VCaP (cell line): Measurements from ENCODE around the gene IFNG-AS1.

Source experiments
- H3K27ac ChIP-seq: fragments of 450-650 bp; 2 replicates; pipeline ENCODE4 v1.5.1; 2017
- TF ChIP-seq, protein P1 (sequence below): fragments of 450-650 bp; conservative IDR thresholded peaks from 2 replicates; pipeline ENCODE4 v1.5.1; 2017; ENCODE audit warnings: mild to moderate bottlenecking, moderate library complexity

IFNG-AS1 gene

DNA sequence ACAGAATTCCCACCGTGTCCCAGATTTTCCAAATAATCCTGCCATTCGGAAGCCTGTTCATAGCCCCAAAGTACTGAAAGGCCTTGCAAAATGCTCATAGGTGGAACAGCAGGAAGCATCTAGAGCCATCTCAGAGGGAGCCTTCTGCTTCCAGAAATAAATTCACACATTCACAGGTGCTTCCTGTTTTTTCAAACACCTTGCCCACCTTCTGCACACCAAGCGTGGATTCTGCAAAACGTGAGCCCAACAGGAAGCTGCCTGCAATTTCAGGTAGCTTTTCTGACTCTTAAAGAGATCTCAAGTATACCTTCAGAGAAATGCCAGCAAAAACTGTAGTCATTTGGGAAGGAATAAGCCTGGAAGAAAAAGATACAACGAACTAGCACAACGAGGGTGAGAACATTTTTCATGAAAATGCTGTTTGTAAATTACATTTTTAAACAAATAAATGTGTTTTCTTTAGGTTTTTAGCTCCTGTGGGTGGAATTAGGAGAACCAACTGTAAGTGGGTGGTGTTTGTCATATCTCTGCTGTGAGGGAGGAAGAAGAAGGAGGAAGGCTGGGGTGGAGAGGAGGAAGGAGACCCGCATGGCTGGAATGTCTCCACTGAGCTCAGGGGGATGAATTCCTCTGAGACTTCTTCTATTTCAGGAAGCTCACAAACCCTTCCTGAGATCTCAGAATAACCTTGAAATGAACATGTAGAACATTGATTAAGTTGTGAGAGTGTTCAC lies at the start of gene IFNG-AS1:
IFNG-AS1 (plus strand) TSS at position 264 of the 737 bp plus-strand sequence.
- H3K27ac ChIP-seq, result peak within 1 kb of the TSS; percentile 52
- TF ChIP-seq, protein P1, sequence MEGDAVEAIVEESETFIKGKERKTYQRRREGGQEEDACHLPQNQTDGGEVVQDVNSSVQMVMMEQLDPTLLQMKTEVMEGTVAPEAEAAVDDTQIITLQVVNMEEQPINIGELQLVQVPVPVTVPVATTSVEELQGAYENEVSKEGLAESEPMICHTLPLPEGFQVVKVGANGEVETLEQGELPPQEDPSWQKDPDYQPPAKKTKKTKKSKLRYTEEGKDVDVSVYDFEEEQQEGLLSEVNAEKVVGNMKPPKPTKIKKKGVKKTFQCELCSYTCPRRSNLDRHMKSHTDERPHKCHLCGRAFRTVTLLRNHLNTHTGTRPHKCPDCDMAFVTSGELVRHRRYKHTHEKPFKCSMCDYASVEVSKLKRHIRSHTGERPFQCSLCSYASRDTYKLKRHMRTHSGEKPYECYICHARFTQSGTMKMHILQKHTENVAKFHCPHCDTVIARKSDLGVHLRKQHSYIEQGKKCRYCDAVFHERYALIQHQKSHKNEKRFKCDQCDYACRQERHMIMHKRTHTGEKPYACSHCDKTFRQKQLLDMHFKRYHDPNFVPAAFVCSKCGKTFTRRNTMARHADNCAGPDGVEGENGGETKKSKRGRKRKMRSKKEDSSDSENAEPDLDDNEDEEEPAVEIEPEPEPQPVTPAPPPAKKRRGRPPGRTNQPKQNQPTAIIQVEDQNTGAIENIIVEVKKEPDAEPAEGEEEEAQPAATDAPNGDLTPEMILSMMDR, result no peak

DNA sequence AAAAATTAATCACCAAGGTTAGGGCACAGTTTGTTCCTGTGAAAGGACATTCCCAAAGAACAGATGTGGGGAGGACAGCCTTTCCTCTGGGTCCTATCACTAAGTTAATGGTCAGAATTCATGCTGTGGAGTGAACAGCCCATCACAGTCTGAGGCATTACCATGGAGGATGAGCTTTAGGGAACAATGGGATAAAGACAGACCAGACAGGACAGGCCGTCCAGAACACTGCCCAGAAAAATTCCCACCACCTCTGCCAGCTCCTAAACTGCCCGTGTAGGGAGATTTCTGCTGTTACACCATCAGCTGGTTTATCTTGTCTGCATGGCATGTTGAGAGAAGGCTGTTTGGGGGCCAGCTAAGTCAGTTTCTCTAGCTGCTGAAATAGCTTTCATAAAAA lies 49.6 kb upstream of the IFNG-AS1 start:
- H3K27ac ChIP-seq, result no peak overlapping the region
- TF ChIP-seq, protein P1, result no peak

DNA sequence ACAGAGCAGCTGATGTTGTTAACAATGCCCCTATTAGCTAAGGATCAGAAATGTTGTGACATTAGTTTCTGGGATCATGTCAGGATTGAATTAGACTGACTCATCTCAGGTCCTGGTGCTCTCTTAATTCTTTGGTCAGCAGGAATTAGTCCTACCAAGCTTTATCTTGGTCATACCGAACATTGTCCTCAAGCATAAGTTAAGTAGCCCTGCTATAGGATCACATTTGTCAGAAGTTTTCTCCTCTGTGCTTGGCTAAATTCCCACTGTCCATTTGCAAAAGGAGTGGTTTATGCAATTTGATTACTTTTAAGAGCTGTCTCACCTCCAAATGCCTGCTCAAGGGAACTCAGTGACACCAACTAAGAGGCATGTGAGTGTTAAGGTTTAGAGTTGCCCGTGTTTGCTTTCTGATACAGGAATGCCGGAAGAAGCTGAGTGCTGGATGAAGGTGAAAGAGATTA lies 48.4 kb upstream of the IFNG-AS1 start:
- TF ChIP-seq, protein P1, result no peak
- H3K27ac ChIP-seq, result no peak overlapping the region

- TF ChIP-seq, protein P1, result no peak
- H3K27ac ChIP-seq, result no peak overlapping the region
Observed at GRCh38 chr12:67942724-67943123, 46.5 kb upstream of the IFNG-AS1 start.

- no peak overlapping the region for H3K27ac ChIP-seq
- TF ChIP-seq, protein P1, result peak; percentile 85
Observed at GRCh38 chr12:67943141-67943892, 45.9 kb upstream of the IFNG-AS1 start.

- TF ChIP-seq, protein P1, result no peak
- no peak overlapping the region for H3K27ac ChIP-seq
Observed at GRCh38 chr12:67944093-67944492, 45.2 kb upstream of the IFNG-AS1 start.

- TF ChIP-seq, protein P1, result no peak
- no peak overlapping the region for H3K27ac ChIP-seq
Observed at GRCh38 chr12:67952787-67953186, 36.5 kb upstream of the IFNG-AS1 start.
